NCI-H187 (cell line): Measurements from ENCODE around the gene TP53I11.

Experiments
- DNase-seq, 2 experiments: peaks; one replicate each; lab custom pipeline; 2025; lab: John Stamatoyannopoulos, UW

The TP53I11 gene

DNA sequence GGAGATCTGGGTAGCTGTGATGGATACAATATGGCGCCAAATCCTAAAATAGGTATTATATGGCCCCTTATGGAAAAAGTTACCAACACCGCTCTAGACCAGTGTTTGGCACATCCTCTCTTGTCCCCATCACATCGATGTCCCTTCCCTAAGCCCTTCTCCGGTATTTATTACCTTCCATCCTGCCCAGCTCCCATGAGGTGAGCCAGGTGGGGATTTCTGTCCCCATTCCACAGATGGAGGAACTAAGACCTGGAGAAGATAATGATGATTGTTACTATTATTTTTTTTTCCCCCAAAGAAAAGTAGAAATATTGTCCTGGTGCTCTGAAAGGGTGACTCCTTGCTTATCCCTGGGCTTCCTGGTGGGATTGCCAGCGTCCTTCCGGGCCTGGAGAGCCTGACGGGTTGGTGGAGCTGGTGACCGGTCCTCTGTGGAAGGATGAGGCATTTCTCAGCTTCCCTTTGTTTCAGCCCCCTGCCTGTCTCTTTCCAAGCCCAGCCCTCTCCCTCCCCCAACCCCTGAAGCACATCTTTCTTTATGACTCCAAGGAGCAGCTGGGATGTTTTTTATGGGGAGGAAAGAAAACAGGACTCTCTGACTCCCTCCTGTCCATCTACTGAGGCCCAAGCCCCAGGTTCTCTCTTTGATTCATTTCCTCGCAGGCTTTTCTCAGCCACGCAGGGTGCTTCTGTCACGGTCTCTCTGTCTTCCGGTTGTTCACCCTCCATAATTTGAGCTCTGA is 65.4 kb downstream of the TP53I11 start:
- DNase-seq = no peak

DNA sequence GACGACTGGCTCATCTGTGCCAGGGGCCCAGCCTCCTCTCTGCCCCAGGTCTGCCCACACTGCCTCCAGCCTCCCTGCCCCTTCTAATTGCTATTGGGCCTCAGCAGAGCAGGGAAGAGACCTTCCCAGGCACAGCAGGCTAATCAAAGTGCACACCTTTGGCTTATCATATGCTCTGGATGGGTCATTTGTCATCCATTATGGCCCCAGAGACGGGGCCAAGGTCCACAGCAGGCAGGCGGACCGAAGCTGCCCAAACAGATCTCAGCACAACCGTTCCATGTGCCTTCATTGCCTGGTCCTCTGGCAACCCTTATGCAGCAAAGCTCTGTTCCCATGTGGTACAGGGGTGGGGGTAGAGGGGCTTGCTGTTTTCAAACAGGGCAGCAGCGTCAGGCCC is 66.6 kb downstream of the TP53I11 start:
- no peak for DNase-seq

DNA sequence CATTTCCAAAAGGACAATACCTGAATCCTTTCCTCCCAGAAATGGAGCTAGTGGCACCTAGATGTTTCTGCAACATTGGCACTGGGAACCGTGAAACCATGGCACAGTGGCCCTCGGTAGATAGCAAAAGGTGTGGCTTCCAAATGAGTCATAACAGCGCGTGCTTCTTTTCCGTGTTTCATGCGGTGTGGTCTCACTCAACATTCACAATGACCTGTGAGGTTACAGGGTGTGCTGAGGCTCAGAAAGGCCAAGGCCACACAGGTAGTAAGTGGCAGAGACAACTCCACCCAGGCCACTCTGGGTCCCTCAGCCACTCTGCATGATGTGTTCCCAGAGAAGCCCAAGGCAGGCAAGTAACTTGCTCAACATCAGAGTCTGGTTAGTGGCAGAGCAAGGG is 67.4 kb downstream of the TP53I11 start:
- DNase-seq = no peak
